Right lobe of liver (tissue), 6 donors: ENCODE data around the gene CYP2J2. TPM values are rescaled to one million over a fixed set of nuclear protein-coding genes. Genes with fewer than 3 reads are reported as not detected.
"Not testable (repeated sequence)": the region's sequence is repeated elsewhere in the genome, so short reads cannot be mapped to it uniquely, and the experiment has no call there.

Experiments
- ATAC-seq, 4 donors: fragments of 200-7000 bp; cut with Tn5 transposase; one replicate each; pipeline ENCODE4 v1.9.1; 2020; ENCODE audit warnings: mild to moderate bottlenecking in 4 of 4, moderate library complexity in 4 of 4
- DNase-seq, 3 donors: peaks; one replicate each; pipeline ENCODE4 v3.0.0-alpha.2; 2020
- H3K27ac ChIP-seq, 3 donors: fragments of 200-600 bp; one replicate each; pipeline ENCODE4 v1.8.0; 2022
- H3K27me3 ChIP-seq, 2 donors: fragments of 200-600 bp; one replicate each; pipeline ENCODE4 v1.8.0; 2022
- H3K36me3 ChIP-seq, 4 donors: fragments of 200-600 bp; sonication (generic) in 1 of 4; one replicate each; pipeline versions ENCODE4 v1.5.1 to v1.8.0; 2017 to 2022; ENCODE audit warnings: control low read depth in 1 of 4
- H3K4me1 ChIP-seq, 4 donors: fragments of 200-600 bp; sonication (generic) in 1 of 4; one replicate each; pipeline versions ENCODE4 v1.5.1 to v1.8.0; 2017 to 2022; ENCODE audit warnings: control low read depth in 1 of 4
- H3K4me3 ChIP-seq, 3 donors: fragments of 200-600 bp; one replicate each; pipeline ENCODE4 v1.8.0; 2022
- H3K9me3 ChIP-seq, 4 donors: fragments of 200-600 bp; sonication (generic) in 1 of 4; one replicate each; pipeline versions ENCODE4 v1.5.1 to v1.8.0; 2017 to 2022; ENCODE audit warnings: control low read depth in 1 of 4
- POLR2A ChIP-seq: fragments of 450-650 bp; IDR thresholded peaks from one replicate; pipeline ENCODE4 v1.6.1; 2017; ENCODE audit warnings: antibody characterized with exemption, mild to moderate bottlenecking
- WGBS: methylation state at CpG from one replicate; pipeline ENCODE4 v1.1.6; 2018; ENCODE audit warnings: low coverage, low lambda C conversion rate; ENCODE audit not compliant: insufficient coverage; ENCODE audit errors: missing lambda C conversion rate; 5-methylcytosine and 5-hydroxymethylcytosine counted together
- intact Hi-C, 2 donors: fragments of 100-400 bp; cut with DNase I; formaldehyde crosslinking; loops; one replicate each; pipeline versions ENCODE4 v1.11.2 to v1.14.1; 2022
- total RNA-seq, 6 experiments: library from RNA; depleted of rRNA in 2 of 6; stranded (reverse); fragments of >200 nt in 2 of 6; fragmentation: NEBNext Ultra II Directional in 3 of 6; extraction: Animal tissue kit (Norgen Biotek cat#: 25700) in 3 of 6; gene quantifications; one replicate each; pipeline versions ENCODE4 v1.1.0 to v1.2.4, GENCODE V29; 2016 to 2023
- TF ChIP-seq, protein P1 (sequence below), 4 donors: fragments of 200-600 bp in 3 of 4; fragments of 450-650 bp in 1 of 4; IDR thresholded peaks; one replicate each; pipeline versions ENCODE4 v1.5.1 to v1.8.0; 2016 to 2022; ENCODE audit warnings: antibody characterized with exemption in 4 of 4, mild to moderate bottlenecking in 2 of 4
- donor health status: DM: no; HTN: yes; CAD: no.
- donor health status: DM: no; HTN: no; CAD: no.
- donor health status: DM: no; HTN: no; CAD: no.
- donor health status: DM: no; HTN: yes; CAD: no.
- donor health status: DM: no; HTN: yes; CAD: no.

The CYP2J2 gene
- total RNA-seq, 6 experiments from 2014 or later = 38.8 to 125 (median 76.5) TPM

DNA sequence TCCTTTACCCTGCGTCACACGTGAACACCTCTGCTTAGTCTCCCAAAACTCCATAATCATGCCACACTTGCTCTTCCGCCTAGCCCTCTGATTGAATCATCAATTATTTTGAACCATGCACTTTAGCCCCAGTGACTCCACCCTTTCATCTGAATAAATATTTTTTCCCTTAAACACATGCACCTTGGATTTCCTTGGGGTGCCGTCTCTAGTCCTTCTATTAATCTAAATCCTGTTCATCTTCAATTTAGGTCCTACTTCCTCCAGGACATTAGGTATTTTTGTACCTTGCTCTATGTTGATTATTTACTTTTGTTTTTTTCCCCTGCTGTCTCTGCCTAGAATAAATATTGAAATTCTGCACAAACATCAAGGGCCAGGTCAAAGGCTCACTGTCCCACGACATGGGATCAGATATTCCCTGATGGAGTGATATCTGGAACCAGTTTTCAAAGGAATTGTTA, 9.8 kb upstream of the CYP2J2 start:
- WGBS = 36% methylated on average over 5 of the region's 5 CpGs
- ATAC-seq = peak; percentile 74 to 87 (median 85)

DNA sequence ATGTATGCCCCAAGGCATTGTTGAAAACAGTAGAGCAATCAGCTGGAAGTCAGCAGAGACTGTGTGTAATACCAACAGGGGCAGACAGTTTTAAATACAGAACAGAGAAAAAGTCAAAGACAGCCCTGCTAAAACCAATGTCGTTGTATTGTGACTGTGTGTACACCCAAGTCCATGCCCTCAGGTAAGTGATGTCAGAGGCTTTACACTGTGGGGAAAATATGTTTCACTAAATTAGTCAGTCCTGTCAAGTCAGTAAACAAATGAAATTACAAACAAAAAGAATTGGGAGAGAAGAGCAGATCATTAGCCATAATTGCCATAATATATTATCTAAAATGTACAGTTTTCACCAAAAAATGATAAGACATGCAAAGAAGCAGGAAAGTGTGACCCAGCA, 2.4 kb upstream of the CYP2J2 start:
- H3K36me3 ChIP-seq = no peaks in the 10 kb centered on the region
- no peak for ATAC-seq
- H3K4me1 ChIP-seq = peaks cover 0 to 8% (median 2%) of the 10 kb centered on the region in 4 donors
- no peak for DNase-seq
- 56% methylated on average over 1 of the region's 1 CpG for WGBS
- H3K4me3 ChIP-seq = no peak overlapping the region
- no peaks in the 10 kb centered on the region for H3K27me3 ChIP-seq
- TF ChIP-seq POLR2A = no peak
- TF ChIP-seq, protein P1, sequence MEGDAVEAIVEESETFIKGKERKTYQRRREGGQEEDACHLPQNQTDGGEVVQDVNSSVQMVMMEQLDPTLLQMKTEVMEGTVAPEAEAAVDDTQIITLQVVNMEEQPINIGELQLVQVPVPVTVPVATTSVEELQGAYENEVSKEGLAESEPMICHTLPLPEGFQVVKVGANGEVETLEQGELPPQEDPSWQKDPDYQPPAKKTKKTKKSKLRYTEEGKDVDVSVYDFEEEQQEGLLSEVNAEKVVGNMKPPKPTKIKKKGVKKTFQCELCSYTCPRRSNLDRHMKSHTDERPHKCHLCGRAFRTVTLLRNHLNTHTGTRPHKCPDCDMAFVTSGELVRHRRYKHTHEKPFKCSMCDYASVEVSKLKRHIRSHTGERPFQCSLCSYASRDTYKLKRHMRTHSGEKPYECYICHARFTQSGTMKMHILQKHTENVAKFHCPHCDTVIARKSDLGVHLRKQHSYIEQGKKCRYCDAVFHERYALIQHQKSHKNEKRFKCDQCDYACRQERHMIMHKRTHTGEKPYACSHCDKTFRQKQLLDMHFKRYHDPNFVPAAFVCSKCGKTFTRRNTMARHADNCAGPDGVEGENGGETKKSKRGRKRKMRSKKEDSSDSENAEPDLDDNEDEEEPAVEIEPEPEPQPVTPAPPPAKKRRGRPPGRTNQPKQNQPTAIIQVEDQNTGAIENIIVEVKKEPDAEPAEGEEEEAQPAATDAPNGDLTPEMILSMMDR (IDR thresholded peaks at IDR 0.05) = no peak
- no peaks in the 10 kb centered on the region for H3K9me3 ChIP-seq
- H3K27ac ChIP-seq = no peak overlapping the region
- intact Hi-C loops = no loop called here

More for the DNA sequence above, 9.8 kb upstream of the CYP2J2 start:
- H3K27me3 ChIP-seq = no peaks in the 10 kb centered on the region
- H3K4me3 ChIP-seq = peak overlapping the region in 2 of 3 donors; percentile 11 to 16
- H3K9me3 ChIP-seq = no peaks in the 10 kb centered on the region
- no peaks in the 10 kb centered on the region for H3K36me3 ChIP-seq
- DNase-seq = peak; percentile 22 to 78 (median 56)
- TF ChIP-seq POLR2A = no peak
- TF ChIP-seq, protein P1 (IDR thresholded peaks at IDR 0.05) = no peak
- intact Hi-C loops = no loop called here
- peak overlapping the region; percentile 77 to 90 (median 88) for H3K27ac ChIP-seq
- H3K4me1 ChIP-seq = peaks cover 0 to 38% (median 20%) of the 10 kb centered on the region in 4 donors

DNA sequence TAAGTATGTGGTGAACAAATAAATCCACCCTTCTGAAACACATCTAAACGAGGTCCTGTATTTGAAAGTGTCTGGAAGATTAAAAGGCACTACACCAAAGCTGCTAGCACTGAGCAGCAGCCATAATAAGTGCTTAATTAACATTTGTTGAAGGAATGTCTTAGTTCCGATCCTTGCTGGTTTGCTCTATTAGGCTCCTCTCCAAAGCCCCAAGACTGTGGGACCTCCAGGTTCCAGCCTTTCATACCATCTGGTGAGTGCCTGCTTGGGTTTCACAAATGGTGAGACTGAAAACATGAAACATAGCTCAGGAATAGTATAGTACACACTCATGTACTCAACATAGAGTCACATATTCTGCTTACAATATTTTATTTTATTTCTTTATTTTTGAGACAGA, 640 bp upstream of the CYP2J2 start:
- H3K9me3 ChIP-seq = no peaks in the 10 kb centered on the region
- 31% methylated on average over 2 of the region's 2 CpGs for WGBS
- peak overlapping the region; percentile 56 to 68 (median 67) for H3K4me3 ChIP-seq
- ATAC-seq = peak; percentile 3 to 8 (median 4)
- DNase-seq = no peak
- TF ChIP-seq, protein P1 (IDR thresholded peaks at IDR 0.05) = no peak
- peaks cover 0 to 8% (median 2%) of the 10 kb centered on the region in 4 donors for H3K4me1 ChIP-seq
- H3K36me3 ChIP-seq = no peaks in the 10 kb centered on the region
- H3K27ac ChIP-seq = peak overlapping the region; percentile 32 to 74 (median 35)
- H3K27me3 ChIP-seq = no peaks in the 10 kb centered on the region
- intact Hi-C loops = no loop called here

DNA sequence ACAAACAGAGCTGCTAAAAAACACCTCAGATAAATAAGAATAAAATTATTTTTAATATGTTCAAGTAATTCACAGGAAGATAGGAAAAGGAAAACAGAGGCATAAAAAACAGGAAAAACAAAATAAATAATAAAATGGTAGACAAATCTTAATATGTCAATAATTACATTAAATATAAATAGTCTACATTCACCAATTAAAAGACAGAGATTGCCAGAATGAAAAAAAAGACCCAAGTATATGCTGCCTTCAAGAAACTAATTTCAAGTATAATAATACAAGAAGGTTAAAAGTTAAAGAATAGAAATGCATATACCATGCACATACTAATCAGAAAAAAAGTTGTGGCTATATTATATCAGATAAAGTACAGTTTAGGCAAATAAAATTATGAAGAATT, 1.9 kb downstream of the CYP2J2 start:
- Histone ChIP-seq H3K27me3 (no peaks in the 10 kb centered on the region), H3K4me3 (no peak overlapping the region), H3K4me1 (peaks cover 0 to 8% (median 2%) of the 10 kb centered on the region in 4 donors), H3K9me3 (no peaks in the 10 kb centered on the region), H3K27ac (no peak overlapping the region), H3K36me3 (no peaks in the 10 kb centered on the region)
- intact Hi-C loops = no loop called here
- no peak for DNase-seq
- TF ChIP-seq, protein P1 (IDR thresholded peaks at IDR 0.05) = no peak
- TF ChIP-seq POLR2A = no peak
- ATAC-seq = no peak

DNA sequence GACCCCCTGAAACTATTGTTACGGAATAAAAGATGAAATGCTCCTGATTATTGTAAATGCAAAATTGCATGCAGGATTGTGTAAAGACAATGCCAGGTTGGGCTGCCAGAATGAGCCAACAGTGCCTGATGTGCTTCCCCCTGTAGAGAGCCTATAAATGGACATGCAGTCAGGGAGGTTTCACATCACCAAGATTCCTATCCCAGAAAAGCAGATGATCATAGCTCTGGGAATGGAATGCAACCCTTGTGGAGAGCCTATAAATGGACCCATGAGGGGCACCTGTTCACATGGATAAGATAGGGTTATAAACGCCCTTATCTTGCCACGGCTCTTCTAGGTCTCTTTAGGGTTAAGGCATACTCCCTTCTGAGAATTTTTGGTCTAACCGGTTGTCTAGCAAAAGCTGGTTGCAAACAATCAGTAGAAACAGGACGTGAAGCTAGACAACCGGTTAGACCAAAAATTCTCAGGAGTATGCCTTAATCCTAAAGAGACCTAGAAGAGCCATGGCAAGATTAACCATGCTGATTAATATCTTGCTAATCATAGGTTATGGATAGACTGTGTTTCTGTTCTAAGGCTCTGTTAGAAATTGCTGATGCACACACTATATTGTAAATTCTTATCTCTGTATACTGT, 5.2 kb downstream of the CYP2J2 start:
- H3K27me3 ChIP-seq, DNase-seq, intact Hi-C loops, H3K4me1 ChIP-seq, H3K4me3 ChIP-seq, H3K9me3 ChIP-seq, H3K36me3 ChIP-seq, ATAC-seq, H3K27ac ChIP-seq: not testable (repeated sequence)
- WGBS = 86% methylated on average over 6 of the region's 6 CpGs
